Common myeloid progenitor, CD34-positive (primary cell): ENCODE results near the gene BTNL8.

ENCODE experiments used
- CTCF ChIA-PET: fragments of 350-600 bp; sonication (Branson Sonifier 250); formaldehyde crosslinking; loops from one replicate; lab custom pipeline; 2021; ENCODE audit warnings: antibody characterized with exemption; lab: Charles Lee
- POLR2A ChIA-PET: fragments of 350-600 bp; sonication (Branson Sonifier 250); formaldehyde crosslinking; loops from one replicate; lab custom pipeline; 2021; ENCODE audit warnings: antibody characterized with exemption; lab: Charles Lee
- DNase-seq, 3 donors: peaks; one replicate each; pipeline versions ENCODE4 v3.0.0 to v3.0.0-alpha.2; 2013
- H3K27ac ChIP-seq, 2 experiments: 1 replicate in 1 of 2; 2 replicates in 1 of 2; pipeline ENCODE4 v1.7.0; 2013; ENCODE audit warnings: inconsistent platforms in 2 of 2, low read length in 2 of 2, mild to moderate bottlenecking in 2 of 2, low read depth in 1 of 2, moderate library complexity in 1 of 2; ENCODE audit not compliant: severe bottlenecking in 2 of 2, insufficient read depth in 1 of 2, poor library complexity in 1 of 2
- H3K27me3 ChIP-seq, 5 experiments: replicated peaks in 2 of 5; 1 replicate in 3 of 5; 2 replicates in 2 of 5; pipeline versions ENCODE4 v1.6.1 to v1.7.0; 2013; ENCODE audit warnings: low read length in 4 of 5, mild to moderate bottlenecking in 2 of 5, moderate library complexity in 2 of 5, inconsistent platforms in 1 of 5; ENCODE audit not compliant: insufficient read depth in 5 of 5, control insufficient read depth in 4 of 5
- H3K36me3 ChIP-seq, 4 experiments: 1 replicate in 2 of 4; 2 replicates in 2 of 4; pipeline versions ENCODE4 v1.6.1 to v1.7.0; 2013; ENCODE audit warnings: low read length in 3 of 4, control low read depth in 1 of 4, mild to moderate bottlenecking in 1 of 4; ENCODE audit not compliant: control insufficient read depth in 4 of 4, insufficient read depth in 4 of 4
- H3K4me1 ChIP-seq, 4 experiments: 1 replicate in 3 of 4; 2 replicates in 1 of 4; pipeline versions ENCODE4 v1.6.1 to v1.7.1; 2013; ENCODE audit warnings: low read length in 3 of 4, mild to moderate bottlenecking in 3 of 4, control low read depth in 1 of 4, inconsistent platforms in 1 of 4, moderate library complexity in 1 of 4; ENCODE audit not compliant: control insufficient read depth in 4 of 4, insufficient read depth in 4 of 4; ENCODE audit errors: control extremely low read depth in 1 of 4
- H3K4me3 ChIP-seq, 7 experiments: 1 replicate in 4 of 7; 2 replicates in 3 of 7; pipeline versions ENCODE4 v1.5.1 to v1.7.0; 2013; ENCODE audit warnings: mild to moderate bottlenecking in 7 of 7, low read length in 6 of 7, moderate library complexity in 6 of 7, inconsistent platforms in 2 of 7, low read depth in 2 of 7, control low read depth in 1 of 7; ENCODE audit not compliant: insufficient read depth in 4 of 7, control insufficient read depth in 1 of 7; ENCODE audit errors: extremely low read depth in 1 of 7
- H3K9me3 ChIP-seq, 5 experiments: 1 replicate in 4 of 5; 2 replicates in 1 of 5; pipeline versions ENCODE4 v1.6.1 to v1.7.1; 2013; ENCODE audit warnings: low read length in 4 of 5, mild to moderate bottlenecking in 2 of 5, inconsistent platforms in 1 of 5, low read depth in 1 of 5, moderate library complexity in 1 of 5; ENCODE audit not compliant: control insufficient read depth in 4 of 5, insufficient read depth in 2 of 5; ENCODE audit errors: control extremely low read depth in 1 of 5
- WGBS: methylation state at CpG from one replicate; pipeline ENCODE4 v1.1.5; 2013; ENCODE audit not compliant: insufficient coverage; 5-methylcytosine and 5-hydroxymethylcytosine counted together

Gene BTNL8

DNA sequence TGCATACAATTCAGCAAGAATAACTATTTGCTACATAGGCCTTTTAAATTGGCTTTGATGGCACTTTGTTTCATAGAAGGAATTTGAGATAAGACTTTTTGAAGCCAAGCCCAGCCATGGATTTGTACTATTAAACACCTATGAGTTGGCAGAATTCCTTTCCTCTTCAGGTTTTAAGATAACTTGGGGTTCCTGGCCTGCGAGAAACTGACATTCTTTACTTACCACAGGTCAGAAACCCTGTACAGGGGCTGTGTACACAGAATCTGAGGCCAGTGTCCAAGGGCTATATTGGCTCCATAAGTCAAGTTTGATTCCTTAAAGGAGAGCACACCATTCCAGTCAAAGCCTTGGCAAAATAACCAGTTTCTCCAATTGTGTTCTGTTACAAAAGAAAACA lies 78.9 kb downstream of the BTNL8 start:
- no peak for DNase-seq
- H3K27ac ChIP-seq = no peak overlapping the region
- H3K4me3 ChIP-seq = no peak overlapping the region
- no peaks in the 10 kb centered on the region for H3K36me3 ChIP-seq
- H3K4me1 ChIP-seq = peaks cover 0 to 7% (median 0%) of the 10 kb centered on the region in 4 experiments
- ChIA-PET CTCF (no interaction called here), POLR2A (no interaction called here)
- no CpG with 5 or more reads among the region's 1 CpG for WGBS
- H3K9me3 ChIP-seq = peaks cover 0 to 3% (median under 1%) of the 10 kb centered on the region in 5 experiments
- H3K27me3 ChIP-seq = peaks cover 0 to 12% (median 0%) of the 10 kb centered on the region in 5 experiments

DNA sequence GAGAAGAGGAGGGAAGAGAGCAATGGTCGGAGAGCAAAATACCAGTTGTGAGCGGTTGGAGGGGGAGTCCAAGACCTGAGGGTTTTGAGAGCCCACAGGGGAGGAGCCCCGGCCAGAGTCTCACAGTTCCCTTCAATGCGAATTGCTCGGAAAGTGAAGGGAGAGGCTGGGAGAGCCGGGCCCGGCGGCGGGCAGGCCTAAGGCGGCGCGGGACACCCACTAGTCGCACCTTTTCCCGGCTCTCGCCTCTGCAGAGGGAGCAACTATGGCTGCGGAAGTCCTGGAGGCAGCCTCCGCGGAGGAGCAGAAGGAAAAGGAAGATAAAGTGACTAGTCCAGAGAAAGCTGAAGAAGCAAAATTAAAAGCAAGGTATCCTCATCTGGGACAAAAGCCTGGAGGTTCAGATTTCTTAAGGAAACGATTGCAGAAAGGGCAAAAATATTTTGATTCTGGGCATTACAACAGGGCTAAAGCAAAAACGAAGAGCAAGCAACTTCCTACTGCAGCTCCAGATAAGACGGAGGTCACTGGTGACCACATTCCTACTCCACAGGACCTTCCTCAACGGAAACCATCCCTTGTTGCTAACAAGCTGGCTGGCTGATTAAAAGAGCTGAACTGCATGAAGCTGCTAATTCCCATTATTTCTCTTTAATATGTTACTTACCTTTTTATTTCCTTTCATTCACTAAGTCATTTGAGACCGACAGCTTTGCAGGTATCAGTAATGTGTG lies 83.2 kb downstream of the BTNL8 start:
- peaks cover 0 to 10% (median 0%) of the 10 kb centered on the region in 5 experiments for H3K27me3 ChIP-seq
- peak in 2 of 3 donors; percentile 27 to 35 for DNase-seq
- WGBS = no CpG with 5 or more reads among the region's 23 CpGs
- H3K27ac ChIP-seq = no peak overlapping the region
- POLR2A ChIA-PET = no interaction called here
- CTCF ChIA-PET = no interaction called here
- peaks cover 0 to 7% (median 0%) of the 10 kb centered on the region in 4 experiments for H3K4me1 ChIP-seq
- no peaks in the 10 kb centered on the region for H3K9me3 ChIP-seq
- H3K4me3 ChIP-seq = peak overlapping the region in 1 of 7 experiments; percentile 8
- no peaks in the 10 kb centered on the region for H3K36me3 ChIP-seq

DNA sequence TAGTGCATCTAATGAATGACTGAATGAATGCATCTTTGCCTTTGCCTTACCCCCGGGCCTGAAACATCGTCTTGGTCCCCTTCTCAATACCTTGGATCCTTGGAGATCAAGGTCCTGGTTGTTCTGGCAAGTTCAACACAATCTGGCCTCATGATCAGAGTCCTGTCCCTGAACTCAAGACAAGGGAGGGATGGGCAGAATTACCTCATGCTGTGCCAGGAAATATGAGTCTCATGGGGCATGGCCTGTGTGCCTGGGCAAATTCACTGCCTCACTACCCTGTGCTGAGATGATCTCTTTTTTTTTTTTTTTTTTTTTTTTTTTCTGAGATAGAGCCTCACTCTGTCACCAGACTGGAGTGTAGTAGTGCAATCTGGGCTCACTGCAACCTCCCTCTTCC lies 89.1 kb downstream of the BTNL8 start:
- no CpG with 5 or more reads among the region's 2 CpGs for WGBS
- ChIA-PET CTCF (no interaction called here), POLR2A (no interaction called here)
- peaks cover 0 to 11% (median 1%) of the 10 kb centered on the region in 5 experiments for H3K27me3 ChIP-seq
- H3K4me1 ChIP-seq = no peaks in the 10 kb centered on the region
- H3K27ac ChIP-seq = no peak overlapping the region
- no peak overlapping the region for H3K4me3 ChIP-seq
- H3K36me3 ChIP-seq = no peaks in the 10 kb centered on the region
- H3K9me3 ChIP-seq = no peaks in the 10 kb centered on the region
- DNase-seq = no peak

DNA sequence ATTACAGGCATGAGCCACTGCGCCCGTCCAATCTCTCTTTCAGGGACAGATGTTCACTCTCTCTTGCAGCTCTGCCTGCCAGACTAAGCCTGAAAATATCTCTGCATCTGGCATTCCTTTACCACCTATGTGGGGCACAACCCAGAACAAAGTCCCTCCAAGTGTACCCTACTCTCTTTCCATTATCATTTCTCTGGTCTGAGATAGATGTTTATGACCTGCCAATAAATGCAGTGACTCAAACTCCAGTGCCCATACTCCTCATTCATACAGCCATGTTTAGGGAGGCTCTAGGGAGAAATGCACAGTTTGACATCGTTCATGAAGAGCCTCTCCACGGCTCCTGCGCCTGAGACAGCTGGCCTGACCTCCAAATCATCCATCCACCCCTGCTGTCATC lies 89.6 kb downstream of the BTNL8 start, which contains the start of gene BTNL3:
Gene BTNL3, plus strand, starts transcription at position 255 of the 400 bp plus-strand sequence. CDS start 183 bp downstream, outside the sequence.
- POLR2A ChIA-PET = no interaction called here
- Histone ChIP-seq H3K4me3 (no peak within 1 kb of the TSS), H3K36me3 (no peaks in the 10 kb centered on the region), H3K4me1 (no peaks in the 10 kb centered on the region), H3K27ac (no peak within 1 kb of the TSS), H3K9me3 (peaks cover 0 to 2% (median 0%) of the 10 kb centered on the region in 5 experiments), H3K27me3 (peaks cover 0 to 11% (median 0%) of the 10 kb centered on the region in 5 experiments)
- WGBS = no CpG with 5 or more reads among the region's 5 CpGs
- CTCF ChIA-PET = no interaction called here
- no peak for DNase-seq

DNA sequence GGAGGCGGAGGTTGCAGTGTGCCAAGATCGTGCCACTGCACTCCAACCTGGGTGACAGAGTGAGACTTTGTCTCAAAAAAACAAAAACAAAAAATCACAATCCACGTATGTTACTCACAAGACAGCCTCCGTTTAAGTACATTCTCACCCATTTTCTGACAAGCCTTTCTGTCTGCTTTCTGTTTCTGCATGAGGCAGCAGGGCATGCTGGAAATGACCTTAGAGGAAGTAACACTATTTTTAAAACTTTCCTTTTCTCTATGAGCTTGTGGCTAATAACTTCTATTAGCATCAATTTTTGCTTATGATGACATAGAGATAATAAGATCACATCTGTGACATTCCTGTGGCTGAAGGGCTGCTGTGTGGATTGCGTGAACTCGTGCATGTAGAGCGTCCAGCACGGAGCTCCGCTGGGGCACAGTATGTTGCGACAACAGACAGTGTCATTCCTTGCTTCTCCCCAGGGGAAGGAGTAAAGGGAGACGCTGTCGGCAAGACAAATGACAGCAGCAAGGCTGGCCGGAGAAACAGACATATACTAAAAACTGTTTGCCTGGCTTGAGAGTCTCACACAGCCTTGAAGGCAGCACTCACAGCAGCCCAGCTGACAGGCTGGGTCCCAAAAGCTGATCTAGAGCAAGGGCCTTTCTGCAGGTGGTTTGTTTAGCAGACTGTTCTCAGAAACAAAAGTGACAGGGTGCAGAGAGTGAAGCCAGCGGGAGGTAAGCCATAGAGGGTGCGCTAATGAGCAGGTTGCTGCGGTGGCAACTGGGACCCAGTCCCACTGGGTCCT lies 91.3 kb downstream of the BTNL8 start:
- POLR2A ChIA-PET = no interaction called here
- no peak overlapping the region for H3K4me3 ChIP-seq
- no peak overlapping the region for H3K27ac ChIP-seq

DNA sequence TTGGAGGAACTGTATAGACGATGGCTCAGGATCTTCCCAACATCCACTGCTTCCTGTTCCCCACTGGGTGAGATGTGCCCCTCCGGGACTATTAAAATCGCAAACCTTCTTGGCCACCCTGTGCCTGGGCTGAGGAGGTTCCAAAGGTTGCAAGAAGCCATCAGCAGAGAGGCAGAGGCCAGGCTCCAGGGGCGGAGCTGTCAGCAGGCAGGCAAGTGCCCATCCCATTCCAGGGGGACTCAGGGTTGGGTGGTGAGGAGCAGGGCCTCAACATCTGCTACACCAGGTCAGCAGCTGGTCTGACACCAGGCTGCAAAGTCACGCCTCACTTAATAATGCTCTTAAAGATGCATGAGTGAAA lies 91.9 kb downstream of the BTNL8 start:
- Histone ChIP-seq H3K9me3 (peaks cover 0 to 4% (median 0%) of the 10 kb centered on the region in 5 experiments), H3K36me3 (no peaks in the 10 kb centered on the region), H3K4me3 (no peak overlapping the region), H3K27me3 (peaks cover 0 to 11% (median 0%) of the 10 kb centered on the region in 5 experiments), H3K4me1 (no peaks in the 10 kb centered on the region), H3K27ac (no peak overlapping the region)
- DNase-seq = no peak
- ChIA-PET CTCF (no interaction called here), POLR2A (no interaction called here)
- no CpG with 5 or more reads among the region's 5 CpGs for WGBS

More for the DNA sequence above, 91.3 kb downstream of the BTNL8 start:
- Histone ChIP-seq H3K27me3 (peaks cover 0 to 11% (median 0%) of the 10 kb centered on the region in 5 experiments), H3K4me1 (no peaks in the 10 kb centered on the region), H3K9me3 (peaks cover 0 to 4% (median 0%) of the 10 kb centered on the region in 5 experiments), H3K36me3 (no peaks in the 10 kb centered on the region)
- no CpG with 5 or more reads among the region's 16 CpGs for WGBS
- CTCF ChIA-PET = no interaction called here
- no peak for DNase-seq
